ENCODE data around the gene ABCD1.

DNA sequence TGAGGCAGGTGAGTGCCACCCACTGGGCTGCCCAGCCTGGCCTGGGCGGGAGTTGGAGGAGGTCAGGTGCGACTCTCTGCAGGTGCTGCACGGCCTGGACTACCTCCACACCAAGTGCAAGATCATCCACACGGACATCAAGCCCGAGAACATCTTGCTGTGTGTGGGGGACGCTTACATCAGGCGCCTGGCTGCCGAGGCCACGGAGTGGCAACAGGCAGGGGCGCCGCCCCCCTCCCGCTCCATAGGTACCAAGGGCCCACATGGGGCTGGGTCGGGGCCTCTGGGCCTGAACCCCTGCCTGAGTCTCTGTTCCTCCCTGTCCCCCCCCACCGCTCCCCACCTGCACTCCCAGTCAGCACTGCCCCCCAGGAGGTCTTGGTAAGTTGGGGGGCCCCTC, 58.2 kb downstream of the ABCD1 start:
- TF ChIP-seq CBFB (IDR thresholded peaks at IDR 0.05; ENCODE audit: low read depth) (no peak), RAD21 (IDR thresholded peaks at IDR 0.05; ENCODE audit: insufficient read depth, low read depth, low read length) (no peak), POLR2AphosphoS5 (IDR thresholded peaks at IDR 0.05; ENCODE audit: low read length) (no peak), CHD2 (IDR thresholded peaks at IDR 0.05; ENCODE audit: borderline replicate concordance, low read depth, low read length) (no peak)
- TF ChIP-seq, protein P1, sequence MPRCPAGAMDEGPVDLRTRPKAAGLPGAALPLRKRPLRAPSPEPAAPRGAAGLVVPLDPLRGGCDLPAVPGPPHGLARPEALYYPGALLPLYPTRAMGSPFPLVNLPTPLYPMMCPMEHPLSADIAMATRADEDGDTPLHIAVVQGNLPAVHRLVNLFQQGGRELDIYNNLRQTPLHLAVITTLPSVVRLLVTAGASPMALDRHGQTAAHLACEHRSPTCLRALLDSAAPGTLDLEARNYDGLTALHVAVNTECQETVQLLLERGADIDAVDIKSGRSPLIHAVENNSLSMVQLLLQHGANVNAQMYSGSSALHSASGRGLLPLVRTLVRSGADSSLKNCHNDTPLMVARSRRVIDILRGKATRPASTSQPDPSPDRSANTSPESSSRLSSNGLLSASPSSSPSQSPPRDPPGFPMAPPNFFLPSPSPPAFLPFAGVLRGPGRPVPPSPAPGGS (IDR thresholded peaks at IDR 0.05; ENCODE audit: borderline replicate concordance, insufficient read depth, low read depth, low read length, poor library complexity, severe bottlenecking): no peak
